ENCODE measurements around the gene RPL35A.
"Not testable (repeated sequence)": the region's sequence is repeated elsewhere in the genome, so short reads cannot be mapped to it uniquely, and the experiment has no call there.

RPL35A gene

GRCh38 chr3:197959500-197959890, 9.5 kb downstream of the RPL35A start:
- TF ChIP-seq ZNF274 (IDR thresholded peaks at IDR 0.05; ENCODE audit: low read depth, low read length), result no peak
- peak overlapping the region; percentile 59 for H3K4me3 ChIP-seq (ENCODE audit: low read length)

GRCh38 chr3:197959891-197960693, 10.1 kb downstream of the RPL35A start, which contains the start of gene LMLN:
Gene LMLN (plus strand): TSS chr3:197960217. CDS start chr3:197960246, 29 bp downstream.
- TF ChIP-seq ZNF274 (IDR thresholded peaks at IDR 0.05; ENCODE audit: low read depth, low read length), result no peak
- H3K4me3 ChIP-seq (ENCODE audit: low read length), result peak within 1 kb of the TSS; percentile 68

GRCh38 chr3:197960694-197961581, 10.9 kb downstream of the RPL35A start:
- H3K4me3 ChIP-seq (ENCODE audit: low read length), result peak overlapping the region; percentile 68; the same call in 1 of the 2 replicates
- TF ChIP-seq ZNF274 (IDR thresholded peaks at IDR 0.05; ENCODE audit: low read depth, low read length), result no peak

GRCh38 chr3:197961582-197961945, 11.6 kb downstream of the RPL35A start:
- no peak overlapping the region for H3K4me3 ChIP-seq (ENCODE audit: low read length)
- no peak for TF ChIP-seq ZNF274 (IDR thresholded peaks at IDR 0.05; ENCODE audit: low read depth, low read length)

- no peak overlapping the region for H3K4me3 ChIP-seq (ENCODE audit: low read length)
- TF ChIP-seq ZNF274 (IDR thresholded peaks at IDR 0.05; ENCODE audit: low read depth, low read length), result no peak
Observed at GRCh38 chr3:197963019-197963637, 13.1 kb downstream of the RPL35A start.

- H3K4me3 ChIP-seq (ENCODE audit: low read length), result not testable (repeated sequence)
Observed at GRCh38 chr3:197967337-197967989, 17.5 kb downstream of the RPL35A start.

GRCh38 chr3:197970588-197970987, 20.6 kb downstream of the RPL35A start:
- no peak overlapping the region for H3K4me3 ChIP-seq (ENCODE audit: low read length)
- no peak for TF ChIP-seq ZNF274 (IDR thresholded peaks at IDR 0.05; ENCODE audit: low read depth, low read length)

GRCh38 chr3:197974016-197974415, 24.0 kb downstream of the RPL35A start:
- no peak for TF ChIP-seq ZNF274 (IDR thresholded peaks at IDR 0.05; ENCODE audit: low read depth, low read length)
- no peak overlapping the region for H3K4me3 ChIP-seq (ENCODE audit: low read length)

GRCh38 chr3:197975311-197975710, 25.3 kb downstream of the RPL35A start:
- H3K4me3 ChIP-seq (ENCODE audit: low read length), result no peak overlapping the region
- no peak for TF ChIP-seq ZNF274 (IDR thresholded peaks at IDR 0.05; ENCODE audit: low read depth, low read length)

GRCh38 chr3:197983076-197983475, 33.1 kb downstream of the RPL35A start:
- no peak overlapping the region for H3K4me3 ChIP-seq (ENCODE audit: low read length)
- no peak for TF ChIP-seq ZNF274 (IDR thresholded peaks at IDR 0.05; ENCODE audit: low read depth, low read length)

GRCh38 chr3:197989651-197990050, 39.7 kb downstream of the RPL35A start:
- no peak overlapping the region for H3K4me3 ChIP-seq (ENCODE audit: low read length)
- TF ChIP-seq ZNF274 (IDR thresholded peaks at IDR 0.05; ENCODE audit: low read depth, low read length), result no peak

GRCh38 chr3:197994736-197995135, 44.7 kb downstream of the RPL35A start:
- no peak overlapping the region for H3K4me3 ChIP-seq (ENCODE audit: low read length)
- no peak for TF ChIP-seq ZNF274 (IDR thresholded peaks at IDR 0.05; ENCODE audit: low read depth, low read length)

GRCh38 chr3:197996855-197997254, 46.9 kb downstream of the RPL35A start:
- TF ChIP-seq ZNF274 (IDR thresholded peaks at IDR 0.05; ENCODE audit: low read depth, low read length), result no peak
- H3K4me3 ChIP-seq (ENCODE audit: low read length), result no peak overlapping the region

- TF ChIP-seq ZNF274 (IDR thresholded peaks at IDR 0.05; ENCODE audit: low read depth, low read length), result no peak
- H3K4me3 ChIP-seq (ENCODE audit: low read length), result no peak overlapping the region
Observed at GRCh38 chr3:197997936-197998335, 47.9 kb downstream of the RPL35A start.

All from GM08714 (cell line).